OCI-LY3 (cell line): ENCODE data around the gene SLC19A2.

Experiments
- CTCF ChIP-seq: fragments of 200-600, 300-600 bp; sonication (generic); IDR thresholded peaks from 2 replicates; pipeline ENCODE4 v1.5.1; 2014; ENCODE audit warnings: antibody characterized with exemption, low read length, low read depth
- EZH2phosphoT487 ChIP-seq: fragments of 200-600 bp; shearing (Covaris generic); IDR thresholded peaks from 2 replicates; pipeline ENCODE4 v1.6.1; 2018; ENCODE audit warnings: antibody characterized with exemption, mixed run types, low read depth

GRCh38 chr1:169517558-169518186 lies 31.9 kb upstream of the SLC19A2 start:
- TF ChIP-seq CTCF, result no peak
- TF ChIP-seq EZH2phosphoT487, result no peak
